Stromal cell of bone marrow (primary cell): ENCODE measurements around the gene NXNL1.
A peak's percentile ranks its signal among the peaks of the same experiment; 100 is the strongest.

Experiments used
- DNase-seq: peaks from one replicate; pipeline ENCODE4 v3.0.0-alpha.2; 2012; ENCODE audit warnings: low read depth

Gene NXNL1

DNA sequence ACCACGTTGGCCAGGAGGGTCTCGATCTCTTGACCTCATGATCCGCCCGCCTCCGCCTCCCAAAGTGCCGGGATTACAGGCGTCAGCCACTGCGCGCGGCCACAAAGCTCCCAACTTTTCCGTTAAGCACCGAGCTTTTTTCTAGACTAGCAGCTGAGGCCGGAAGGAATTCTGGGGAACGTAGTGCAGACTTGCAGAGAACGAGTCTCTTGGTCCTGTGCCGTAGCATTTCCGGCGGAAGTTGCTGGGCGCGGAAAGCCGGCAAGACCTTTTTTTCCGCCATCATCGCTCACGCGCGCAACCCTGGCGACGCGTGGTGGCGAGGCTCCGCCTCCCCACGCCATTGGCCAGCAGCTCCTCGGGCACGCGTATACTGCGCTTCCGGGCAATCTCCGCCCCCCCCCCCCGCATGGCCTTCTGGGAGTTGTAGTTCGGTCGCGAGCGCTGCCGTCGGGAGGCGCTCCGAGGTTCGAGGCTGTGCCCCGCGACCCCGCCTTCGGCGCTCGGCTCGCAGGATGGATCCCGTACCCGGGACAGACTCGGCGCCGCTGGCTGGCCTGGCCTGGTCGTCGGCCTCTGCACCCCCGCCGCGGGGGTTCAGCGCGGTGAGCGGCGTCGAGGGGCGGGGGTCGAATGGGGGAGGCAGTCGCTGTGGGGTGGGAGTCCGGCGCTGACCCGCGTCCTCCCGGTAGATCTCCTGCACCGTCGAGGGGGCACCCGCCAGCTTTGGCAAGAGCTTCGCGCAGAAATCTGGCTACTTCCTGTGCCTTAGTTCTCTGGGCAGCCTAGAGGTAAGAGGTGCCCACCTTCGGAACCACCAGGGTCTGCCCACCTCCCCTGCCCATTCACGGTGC is 40.9 kb downstream of the NXNL1 start, which contains the start of gene MVB12A:
TSS of gene MVB12A (plus strand) at position 427 of the 854 bp plus-strand sequence. CDS start at position 516, 89 bp downstream.
- peak; percentile 99 for DNase-seq

DNA sequence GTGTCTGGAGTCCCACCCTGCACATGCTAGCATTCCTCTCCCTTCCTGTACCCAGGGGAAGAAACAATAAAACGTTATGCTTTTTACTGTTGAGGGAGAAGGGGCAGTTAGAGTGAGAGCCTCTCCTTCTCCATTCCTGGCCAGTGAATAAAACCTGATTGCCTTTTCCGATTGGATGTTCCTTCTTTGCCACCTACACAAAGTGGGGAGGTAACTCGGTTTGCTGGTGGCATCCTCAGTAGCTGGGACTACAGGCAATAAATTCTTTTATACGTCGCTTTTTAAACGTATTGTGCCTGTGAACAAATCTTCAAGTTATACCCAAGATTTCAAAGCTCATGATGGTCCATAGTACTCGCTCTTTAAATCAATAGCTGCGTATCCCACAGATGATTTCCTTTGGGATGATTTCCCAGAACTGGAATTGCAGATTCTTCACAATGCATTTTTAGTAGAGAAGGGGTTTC is 41.5 kb downstream of the NXNL1 start:
- DNase-seq: no peak

DNA sequence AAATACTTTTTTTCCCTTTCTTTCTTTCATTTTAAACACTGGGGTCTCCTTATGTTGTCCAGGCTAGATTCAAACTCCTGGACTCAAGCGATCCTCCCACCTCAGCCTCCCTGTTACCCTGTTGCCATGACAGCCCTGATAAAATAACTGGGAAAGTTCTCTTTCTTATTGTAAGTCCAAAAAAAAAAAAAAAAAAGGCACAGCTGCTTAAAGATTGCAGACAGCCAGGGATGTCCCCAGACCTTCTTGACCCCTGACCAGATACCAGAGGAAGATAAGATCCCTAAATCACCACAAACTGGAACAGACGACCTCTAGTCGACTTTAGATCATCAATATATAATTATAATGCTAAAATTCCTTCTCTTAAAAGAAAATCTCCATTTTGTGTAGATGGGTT is 42.0 kb downstream of the NXNL1 start:
- DNase-seq: no peak

DNA sequence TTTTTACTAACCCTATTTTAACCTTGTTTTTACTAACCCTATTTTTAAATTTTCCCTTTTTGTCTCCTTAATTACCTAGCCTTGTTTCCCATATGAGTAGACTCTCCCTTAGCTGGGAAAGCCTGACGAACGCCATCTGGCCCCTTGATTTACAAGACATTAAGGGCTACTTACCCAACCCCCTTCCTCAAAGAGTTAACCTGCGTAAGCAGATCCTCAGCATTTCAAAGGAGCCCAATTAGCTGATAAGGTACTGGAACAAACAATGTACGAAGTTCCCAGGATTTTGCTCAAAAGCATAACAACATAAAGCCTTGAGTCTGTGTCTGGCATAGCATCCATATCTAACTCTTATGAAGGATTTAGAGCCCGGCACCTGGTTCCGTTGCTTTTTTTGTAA is 45.6 kb downstream of the NXNL1 start:
- no peak for DNase-seq

GRCh38 chr19:17414097-17414496 is 46.6 kb downstream of the NXNL1 start:
- no peak for DNase-seq

- no peak for DNase-seq
Observed at GRCh38 chr19:17411801-17412200, 48.9 kb downstream of the NXNL1 start.

DNA sequence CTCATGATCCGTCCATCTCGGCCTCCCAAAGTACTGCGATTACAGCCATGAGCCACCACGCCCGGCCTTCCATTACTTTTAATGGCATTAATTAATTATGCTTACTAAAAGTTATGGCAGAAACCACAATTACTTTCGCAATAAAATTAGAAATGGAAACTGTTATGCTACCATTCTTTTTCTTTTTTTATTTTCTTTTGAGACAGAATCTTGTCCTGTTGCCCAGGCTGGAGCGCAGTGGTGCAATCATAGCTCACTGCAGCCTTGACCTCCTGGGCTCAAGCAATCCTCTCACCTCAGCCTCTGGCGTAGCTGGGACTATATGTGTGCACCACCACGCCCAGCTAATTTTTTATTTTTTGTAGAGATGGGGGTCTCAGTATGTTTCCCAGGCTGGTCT is 50.7 kb downstream of the NXNL1 start:
- DNase-seq: no peak

DNA sequence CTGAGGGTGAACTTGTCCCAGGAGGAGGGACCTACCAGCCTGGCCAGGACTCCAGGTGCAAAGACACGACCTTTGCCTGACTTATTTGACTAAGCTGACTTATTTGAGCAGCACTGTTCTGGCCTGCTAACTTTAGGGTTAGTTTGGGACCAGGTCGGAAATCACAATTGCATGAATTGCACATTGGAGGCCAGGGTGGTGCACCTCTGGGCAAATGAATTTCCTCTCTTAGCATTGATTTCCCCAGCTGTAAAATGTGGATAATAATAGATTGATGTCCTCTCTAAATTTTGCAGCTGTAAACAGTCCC is 53.9 kb downstream of the NXNL1 start:
- no peak for DNase-seq

- peak; percentile 27 for DNase-seq
Observed at GRCh38 chr19:17406046-17406886, 54.5 kb downstream of the NXNL1 start.
